ENCODE results near the gene DNTTIP2.

The DNTTIP2 gene

GRCh38 chr1:93846206-93846991 is 32.6 kb downstream of the DNTTIP2 start:
- no peak for DNase-seq (ENCODE audit: extremely low read depth, low read depth)
- peak; percentile 30 for TF ChIP-seq CTCF (IDR thresholded peaks at IDR 0.05; ENCODE audit: low read depth, low read length)

- no peak for DNase-seq (ENCODE audit: extremely low read depth, low read depth)
- TF ChIP-seq CTCF (IDR thresholded peaks at IDR 0.05; ENCODE audit: low read depth, low read length): no peak
Observed at GRCh38 chr1:93845538-93846205, 33.3 kb downstream of the DNTTIP2 start.

- peak; percentile 66 for DNase-seq (ENCODE audit: extremely low read depth, low read depth)
- peak; percentile 89 for TF ChIP-seq CTCF (IDR thresholded peaks at IDR 0.05; ENCODE audit: low read depth, low read length)
Observed at GRCh38 chr1:93844262-93845045, 34.6 kb downstream of the DNTTIP2 start.

- no peak for TF ChIP-seq CTCF (IDR thresholded peaks at IDR 0.05; ENCODE audit: low read depth, low read length)
- DNase-seq (ENCODE audit: extremely low read depth, low read depth): no peak
Observed at GRCh38 chr1:93842750-93843500, 36.1 kb downstream of the DNTTIP2 start.

- TF ChIP-seq CTCF (IDR thresholded peaks at IDR 0.05; ENCODE audit: low read depth, low read length): no peak
- no peak for DNase-seq (ENCODE audit: extremely low read depth, low read depth)
Observed at GRCh38 chr1:93841771-93842170, 37.2 kb downstream of the DNTTIP2 start.

- TF ChIP-seq CTCF (IDR thresholded peaks at IDR 0.05; ENCODE audit: low read depth, low read length): no peak
Observed at GRCh38 chr1:93840956-93841482, 38.0 kb downstream of the DNTTIP2 start.

More at GRCh38 chr1:93840956-93841482, 38.0 kb downstream of the DNTTIP2 start:
- no peak for DNase-seq (ENCODE audit: extremely low read depth, low read depth)

All from AG09319 (cell line).